ENCODE data around the gene RREB1. TPM values are rescaled to one million over a fixed set of nuclear protein-coding genes. Genes with fewer than 3 reads are reported as not detected.
"Not testable (repeated sequence)": the region's sequence is repeated elsewhere in the genome, so short reads cannot be mapped to it uniquely, and the experiment has no call there.

Gene RREB1
- total RNA-seq, 1 donor from 2014 or later, result 1.6 TPM

DNA sequence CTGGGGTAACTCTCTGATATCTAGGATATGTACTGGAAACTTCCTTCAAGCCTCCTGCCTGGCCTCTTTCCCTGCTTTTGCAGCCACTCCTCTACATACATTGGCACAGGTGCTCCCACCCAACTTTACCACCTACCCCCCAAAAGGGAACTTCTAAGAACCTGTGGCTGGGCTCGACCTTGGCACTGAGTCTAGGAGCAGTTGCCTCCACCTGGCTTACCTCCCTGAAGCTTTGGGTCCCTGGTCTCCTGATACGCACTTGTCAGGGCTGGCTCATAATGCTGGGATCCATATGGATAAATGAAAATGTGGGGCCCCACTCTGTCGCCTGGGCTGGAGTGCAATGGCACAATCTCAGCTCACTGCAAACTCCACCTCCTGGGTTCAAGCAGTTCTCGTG, 149.0 kb downstream of the RREB1 start:
- FAIRE-seq, result no peak
- no peak for DNase-seq (ENCODE audit: low spot score in 2 of 2)

DNA sequence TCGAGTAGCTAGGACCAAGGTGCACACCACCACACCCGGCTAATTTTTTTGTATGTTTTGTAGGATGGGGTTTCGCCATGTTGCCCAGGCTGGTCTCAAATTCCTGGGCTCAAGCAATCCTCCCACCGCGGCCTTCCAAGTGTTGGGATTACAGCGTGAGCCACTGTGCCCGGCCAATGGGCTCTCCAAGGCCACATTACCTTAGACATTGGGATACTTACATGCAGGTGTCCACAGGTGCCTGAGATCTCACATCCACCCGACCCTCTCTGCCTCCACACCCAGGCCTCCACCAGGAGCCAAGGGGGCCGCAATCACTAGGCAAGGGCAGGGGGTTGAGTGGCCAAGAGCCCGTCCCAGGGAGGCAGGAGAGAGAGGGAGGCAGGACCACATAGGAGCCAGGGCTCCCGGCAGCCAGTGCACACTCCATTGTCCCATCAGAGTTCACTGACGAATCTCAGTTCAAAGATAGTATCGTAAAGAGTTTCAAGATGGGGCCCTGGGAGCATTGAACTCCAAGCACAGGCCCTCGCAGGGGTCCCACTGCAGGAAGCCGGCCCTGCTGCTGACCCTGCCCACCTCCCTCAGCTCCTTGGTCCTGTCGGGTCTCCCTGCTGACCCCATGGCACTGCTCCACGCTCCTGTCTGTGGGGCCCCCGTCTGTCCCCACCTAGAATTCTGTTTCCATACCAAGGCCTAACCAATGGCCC, 149.9 kb downstream of the RREB1 start:
- DNase-seq (ENCODE audit: low spot score in 2 of 2) (no peak), FAIRE-seq (no peak)

DNA sequence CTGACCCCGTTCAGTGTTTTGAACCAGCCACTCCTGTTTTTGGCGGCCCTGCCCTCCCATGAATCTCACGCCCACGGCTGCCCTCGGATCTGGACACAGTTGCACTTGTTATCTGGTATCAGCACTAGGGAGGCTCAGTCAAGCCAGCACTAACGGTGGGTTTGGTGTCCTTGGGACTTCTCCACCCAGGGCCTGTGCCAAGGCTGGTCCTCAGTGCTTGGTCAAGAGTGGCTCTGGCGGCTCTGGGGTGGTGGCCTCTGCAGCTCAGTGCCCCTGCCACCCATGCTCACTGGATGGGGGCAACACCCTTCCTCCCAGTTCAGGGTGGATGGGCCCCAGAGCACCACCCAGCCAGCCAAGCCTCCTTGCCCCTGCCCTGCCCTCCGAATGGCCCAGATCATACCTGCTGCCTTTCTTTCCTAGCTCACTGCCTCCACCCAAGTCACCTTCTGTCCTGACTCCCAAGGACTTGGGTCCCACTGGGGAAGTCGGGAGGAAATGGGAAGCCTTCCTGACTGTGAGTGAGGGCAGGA, 150.5 kb downstream of the RREB1 start:
- FAIRE-seq, result no peak
- no peak for DNase-seq (ENCODE audit: low spot score in 2 of 2)

DNA sequence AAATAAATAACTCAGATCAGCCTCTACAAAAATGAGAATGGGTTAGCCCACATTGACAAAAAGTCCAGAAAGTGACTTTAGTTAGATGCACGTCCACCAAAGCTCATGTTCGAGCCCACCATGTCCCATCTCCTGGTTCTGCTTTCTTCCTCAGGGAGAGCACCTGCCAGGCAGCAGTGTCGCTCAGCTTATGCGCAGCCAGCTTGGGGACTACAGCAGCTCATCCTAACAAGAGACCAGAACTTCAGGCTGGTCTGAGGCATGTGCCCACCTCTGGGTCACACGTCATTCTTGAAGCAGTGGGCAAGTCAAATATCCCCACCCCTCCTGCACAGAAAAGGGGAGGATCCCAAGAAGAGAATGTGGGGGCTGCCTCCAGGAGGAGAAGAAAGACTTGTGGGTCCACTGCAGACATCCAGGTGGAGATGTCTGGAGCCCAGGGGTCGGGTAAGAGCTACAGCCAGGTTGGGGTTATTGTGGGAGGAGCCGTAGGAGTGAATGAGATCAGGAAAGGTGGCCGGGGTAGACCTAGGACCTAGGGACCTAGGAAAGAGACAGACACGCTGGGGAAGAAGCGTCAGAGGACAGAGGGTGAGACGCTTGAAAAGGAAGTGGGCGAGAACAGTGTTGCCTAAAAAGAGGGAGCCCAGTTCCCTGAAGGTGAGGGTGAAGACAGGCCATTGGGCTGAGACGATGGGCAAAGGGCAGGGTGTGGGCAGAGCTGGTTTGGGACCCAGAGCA, 152.7 kb downstream of the RREB1 start:
- no peak for FAIRE-seq

DNA sequence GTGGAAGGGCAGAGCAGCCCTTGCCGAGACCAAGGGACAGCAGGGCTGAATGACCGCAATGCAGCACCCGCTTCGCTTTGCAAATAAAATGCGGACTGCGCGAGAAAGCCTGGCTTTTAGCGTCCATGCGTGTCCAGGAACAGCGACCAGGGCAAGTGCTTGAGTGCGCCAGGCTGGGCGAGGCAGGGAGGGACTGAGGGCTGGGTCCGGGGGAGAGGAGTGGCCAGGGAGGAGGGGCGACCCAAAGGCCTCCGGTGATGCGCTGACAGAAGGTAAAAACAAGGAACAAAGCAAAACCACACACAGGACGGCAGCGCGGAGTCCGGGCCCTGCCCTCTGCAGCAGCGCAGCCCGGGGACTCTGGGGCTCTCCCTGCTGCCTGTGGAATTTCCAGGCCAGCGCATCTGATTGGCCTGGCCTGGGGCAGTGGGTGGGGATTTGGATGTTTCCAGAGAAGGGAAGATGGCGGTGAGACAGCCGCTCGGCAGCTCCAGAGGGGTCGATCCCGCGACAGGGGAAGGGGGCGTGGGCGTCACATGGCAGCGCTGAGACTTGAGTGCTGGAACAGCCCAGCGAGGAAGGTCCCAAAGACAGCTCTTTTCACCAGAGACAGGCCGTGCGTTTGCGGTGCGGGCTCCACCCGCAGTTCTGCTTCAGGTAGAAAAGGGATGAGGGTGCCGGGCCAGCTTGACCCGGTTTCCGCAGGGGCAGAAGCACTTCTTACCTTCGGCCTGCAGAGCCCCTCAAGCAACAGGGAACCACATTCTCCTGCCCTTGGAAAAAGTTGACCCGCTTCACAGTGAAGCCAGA, 153.5 kb downstream of the RREB1 start:
- FAIRE-seq (no peak), DNase-seq (ENCODE audit: low spot score in 2 of 2) (peak; percentile 71 to 89)

More for the DNA sequence above, 152.7 kb downstream of the RREB1 start:
- no peak for DNase-seq (ENCODE audit: low spot score in 2 of 2)

DNA sequence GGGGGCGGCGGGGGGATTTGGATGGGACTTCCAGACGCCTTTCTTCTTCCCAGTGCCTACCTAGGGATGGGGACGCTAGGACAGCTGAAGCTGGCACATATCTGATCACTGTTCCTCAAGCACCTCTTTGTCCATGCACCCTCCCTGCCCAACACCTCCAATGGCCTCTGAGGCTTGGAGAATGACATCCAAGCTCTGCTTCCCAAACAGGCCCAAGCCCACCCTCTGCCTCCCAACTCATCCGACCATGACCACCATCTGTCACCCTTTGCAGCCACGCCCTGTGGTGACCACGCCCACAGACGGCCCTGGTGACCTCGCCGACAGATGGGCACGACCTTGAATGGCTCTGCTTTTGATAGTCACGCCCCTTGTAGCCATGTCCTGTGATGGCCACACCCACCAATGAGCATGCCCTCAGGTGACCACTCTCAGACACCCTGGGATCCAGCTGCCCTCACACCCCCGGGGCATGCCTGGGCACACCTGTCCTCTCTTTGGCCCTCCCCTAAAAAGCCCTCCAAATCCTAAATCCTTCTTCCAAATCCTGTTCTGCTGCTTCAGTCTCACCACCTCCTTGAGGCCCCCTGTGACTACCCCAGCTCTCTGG, 154.2 kb downstream of the RREB1 start:
- no peak for DNase-seq (ENCODE audit: low spot score in 2 of 2)
- no peak for FAIRE-seq

DNA sequence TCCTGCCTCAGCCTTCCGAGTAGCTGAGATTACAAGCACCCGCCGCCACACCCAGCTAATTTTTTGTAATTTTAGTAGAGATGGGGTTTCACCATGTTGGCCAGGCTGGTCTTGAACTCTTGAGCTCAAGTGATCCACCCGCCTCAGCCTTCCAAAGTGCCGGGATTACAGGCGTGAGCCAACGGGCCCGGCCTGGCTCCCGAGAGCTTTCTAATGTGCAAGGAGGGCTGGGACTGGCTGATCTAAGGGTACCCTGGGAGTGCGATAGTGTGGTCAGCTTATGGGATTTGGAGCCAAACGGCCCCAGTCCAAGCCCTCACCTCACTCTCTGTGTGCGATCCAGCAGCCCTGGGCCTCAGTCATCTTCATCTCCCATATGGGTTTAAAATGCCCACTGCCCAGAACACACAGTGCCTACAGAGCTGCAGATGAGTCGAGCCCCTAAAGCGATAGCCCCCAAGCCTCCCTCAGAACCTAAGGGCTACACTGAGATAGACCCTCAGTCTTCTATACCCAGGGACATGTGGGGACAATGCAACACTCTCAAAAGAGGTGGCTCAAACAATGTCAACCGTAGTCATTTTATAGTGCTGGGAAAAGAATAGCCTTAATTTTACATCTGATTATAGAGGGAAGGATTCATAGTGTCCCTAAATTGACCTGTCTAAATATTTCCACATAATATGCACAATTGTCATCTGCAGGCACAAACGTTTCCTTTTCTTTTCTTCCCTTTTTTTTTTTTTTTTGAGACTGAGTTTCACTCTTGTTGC, 155.2 kb downstream of the RREB1 start:
- FAIRE-seq, result no peak
- DNase-seq (ENCODE audit: low spot score in 2 of 2), result no peak

DNA sequence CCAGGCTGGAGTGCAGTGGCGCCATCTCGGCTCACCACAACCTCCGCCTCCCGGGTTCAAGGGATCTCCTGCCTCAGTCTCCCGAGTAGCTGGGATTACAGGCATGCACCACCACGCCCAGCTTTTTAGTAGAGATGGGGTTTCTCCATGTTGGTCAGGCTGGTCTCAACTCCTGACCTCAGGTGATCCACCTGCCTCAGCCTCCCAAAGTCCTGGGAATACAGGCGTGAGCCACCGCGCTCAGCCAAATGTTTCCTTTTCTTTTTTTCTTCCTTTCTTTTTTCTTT, 155.7 kb downstream of the RREB1 start:
- DNase-seq (ENCODE audit: low spot score in 2 of 2); FAIRE-seq: not testable (repeated sequence)

DNA sequence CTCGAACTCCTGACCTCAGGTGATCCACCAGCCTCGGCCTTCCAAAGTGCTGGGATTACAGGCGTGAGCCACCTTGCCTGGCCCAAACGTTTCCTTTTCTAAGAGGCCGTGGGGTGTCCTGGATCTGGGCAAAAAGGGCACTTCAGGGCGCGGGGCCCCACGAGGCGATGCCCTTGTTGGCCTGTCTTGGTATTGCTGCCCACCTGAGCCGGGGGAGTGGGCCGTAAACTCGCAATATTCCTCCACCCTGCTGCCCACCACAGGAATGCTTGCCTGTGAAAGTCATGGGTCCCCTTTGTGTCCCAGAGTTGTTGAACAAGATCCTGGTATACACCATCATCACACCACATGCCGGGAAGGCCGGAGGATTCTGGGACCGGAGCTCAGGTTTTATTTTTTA, 156.3 kb downstream of the RREB1 start:
- DNase-seq (ENCODE audit: low spot score in 2 of 2), result no peak
- no peak for FAIRE-seq

DNA sequence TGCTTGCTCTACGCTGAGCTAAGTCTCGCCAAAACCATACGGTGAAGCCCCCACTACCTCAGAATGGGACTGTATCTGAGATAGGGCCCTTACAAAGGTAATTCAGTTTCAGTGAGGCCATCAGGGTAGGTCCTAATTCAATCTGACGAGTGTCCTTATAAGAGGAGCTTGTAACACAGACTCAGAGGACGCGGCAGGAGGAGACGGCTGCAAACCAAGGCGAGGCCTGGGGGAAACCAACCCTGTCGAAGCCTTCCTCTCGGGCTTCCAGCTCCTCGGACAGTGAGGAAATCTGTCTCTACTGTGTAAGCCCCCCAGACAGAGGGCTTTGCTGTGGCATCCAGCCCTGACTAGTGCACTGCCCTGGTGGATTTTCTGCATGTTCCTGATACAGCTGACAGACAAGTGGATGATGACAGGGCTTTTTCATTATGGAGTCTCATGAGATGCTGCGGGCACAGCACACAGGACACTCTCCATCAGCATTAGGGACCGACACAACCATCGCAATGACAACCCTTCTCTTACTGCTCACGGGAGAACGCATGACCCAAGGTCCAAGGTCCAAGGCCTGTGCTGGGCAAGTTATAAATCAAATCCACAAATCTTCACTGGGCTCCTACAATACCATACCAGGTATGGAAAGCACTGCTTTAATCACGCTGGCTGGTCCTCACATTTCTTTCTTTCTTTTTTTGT, 157.1 kb downstream of the RREB1 start:
- DNase-seq (ENCODE audit: low spot score in 2 of 2), result no peak
- no peak for FAIRE-seq

DNA sequence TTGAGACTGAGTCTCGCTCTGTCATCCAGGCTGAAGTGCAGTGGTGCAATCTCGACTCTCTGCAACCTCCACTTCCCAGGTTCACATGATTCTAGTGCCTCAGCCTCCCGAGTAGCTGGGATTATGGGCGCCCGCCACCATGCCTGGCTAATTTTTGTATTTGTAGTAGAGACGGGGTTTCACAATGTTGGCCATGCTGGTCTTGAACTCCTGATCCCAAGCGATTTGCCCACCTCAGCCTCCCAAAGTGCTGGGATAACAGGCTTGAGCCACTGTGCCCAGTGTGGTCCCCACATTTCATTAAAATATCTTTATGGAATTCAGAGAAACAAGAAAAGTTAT, 157.6 kb downstream of the RREB1 start:
- not testable (repeated sequence) for DNase-seq (ENCODE audit: low spot score in 2 of 2); FAIRE-seq

DNA sequence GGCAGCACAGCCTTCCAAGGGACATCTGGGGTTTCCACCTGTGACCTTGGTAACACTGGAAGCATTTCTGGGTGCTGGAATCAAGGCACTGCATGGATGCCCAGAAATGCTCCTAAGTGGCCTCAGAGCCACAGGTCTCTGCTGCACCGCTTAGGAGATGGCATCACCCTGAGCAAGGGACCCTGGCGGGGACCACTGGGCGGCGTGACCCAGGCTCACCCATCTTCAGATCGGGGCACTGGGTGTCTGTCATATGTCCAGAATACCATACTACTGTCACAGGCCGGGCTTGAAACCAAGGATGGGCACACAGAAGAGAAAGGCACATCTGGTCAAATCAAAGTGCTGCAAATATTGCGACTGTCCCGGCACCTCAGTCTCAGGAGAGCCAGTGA, 159.3 kb downstream of the RREB1 start:
- DNase-seq (ENCODE audit: low spot score in 2 of 2) (no peak), FAIRE-seq (no peak)

DNA sequence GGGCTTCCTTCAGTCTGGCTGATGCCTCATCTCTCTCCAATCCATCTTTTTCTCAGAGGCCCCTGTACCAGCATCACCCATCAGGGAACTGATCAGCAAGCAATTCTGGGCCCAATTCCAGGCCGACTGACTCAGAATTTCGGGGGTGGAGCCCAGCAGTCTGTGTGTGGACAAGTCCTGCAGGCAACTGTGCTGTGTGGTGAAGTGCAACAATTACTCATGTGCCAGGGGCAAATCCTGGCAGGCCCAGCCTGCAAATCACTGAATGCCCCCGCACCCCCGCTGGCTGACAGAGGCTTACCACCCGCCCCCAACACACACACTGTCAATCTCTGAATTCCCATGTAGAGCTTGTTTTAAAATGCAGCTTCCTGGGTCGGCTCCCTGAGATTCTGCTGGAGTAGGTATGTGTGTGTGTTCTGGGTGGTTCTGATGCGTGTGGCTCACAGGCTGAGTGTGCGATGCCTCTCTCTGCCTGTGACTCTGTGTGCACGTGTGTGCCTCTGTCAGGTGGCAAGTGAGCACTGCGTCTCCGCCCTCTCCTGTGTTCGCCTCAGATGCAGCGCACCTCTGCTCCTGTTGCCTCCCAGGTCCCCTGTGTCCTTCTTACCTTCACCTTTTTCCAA, 159.8 kb downstream of the RREB1 start:
- FAIRE-seq, result no peak
- DNase-seq (ENCODE audit: low spot score in 2 of 2), result peak in 1 of 2 donors; percentile 75

DNA sequence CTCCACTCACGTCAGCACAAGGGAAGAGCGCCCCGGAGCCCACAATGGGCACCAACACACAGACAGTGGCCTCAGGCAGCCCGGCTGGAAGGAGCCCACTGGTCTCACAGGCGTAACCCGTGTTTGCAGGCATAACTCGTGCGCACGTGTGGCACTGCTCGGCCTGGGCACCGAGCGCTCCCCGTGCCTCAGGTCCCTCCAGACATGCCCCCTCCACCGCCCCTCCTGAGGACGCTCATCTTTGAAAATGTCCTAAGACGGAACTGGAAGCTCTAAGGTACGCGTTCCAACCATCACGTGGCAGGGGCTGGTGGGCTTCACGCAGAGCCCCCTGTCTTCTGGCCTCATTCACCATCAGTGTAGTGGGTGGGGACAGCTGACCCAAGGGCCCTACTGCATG, 160.6 kb downstream of the RREB1 start:
- FAIRE-seq, result no peak
- DNase-seq (ENCODE audit: low spot score in 2 of 2), result no peak

DNA sequence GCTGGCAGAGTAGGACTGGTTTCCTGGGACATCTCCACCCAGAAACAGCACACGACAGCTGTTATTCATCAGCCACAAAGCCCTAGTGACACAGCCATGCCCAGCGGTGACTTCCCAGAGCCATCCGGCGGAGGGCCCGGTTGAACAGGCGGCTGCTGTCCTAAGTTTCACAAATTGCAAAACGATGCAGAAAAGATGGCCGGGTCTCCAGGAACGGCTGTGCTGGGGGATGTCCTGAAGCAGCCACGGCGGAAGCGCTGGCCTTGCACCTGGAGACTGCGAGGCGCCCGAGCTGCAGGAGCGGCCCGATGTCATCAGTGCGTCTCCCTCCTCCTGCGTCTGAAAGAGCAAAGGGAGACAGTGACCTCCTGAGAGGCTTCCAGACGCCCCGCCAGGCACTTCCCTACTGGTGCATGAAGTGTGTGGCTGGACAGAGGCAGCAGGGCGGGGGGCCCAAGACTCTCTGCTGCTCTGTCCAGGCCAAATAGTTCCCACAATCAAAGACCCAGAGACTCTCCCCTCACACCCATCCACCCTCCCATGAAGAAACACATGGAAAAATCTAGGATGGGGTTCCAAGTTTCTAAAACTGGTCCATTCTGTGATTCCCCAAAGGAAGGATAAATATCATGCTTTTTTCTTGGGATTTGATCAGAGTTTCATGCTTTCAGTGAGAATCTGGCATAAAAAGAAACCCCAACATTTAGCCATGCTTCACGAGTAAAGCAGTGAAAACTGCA, 161.2 kb downstream of the RREB1 start:
- DNase-seq (ENCODE audit: low spot score in 2 of 2) (no peak), FAIRE-seq (no peak)

DNA sequence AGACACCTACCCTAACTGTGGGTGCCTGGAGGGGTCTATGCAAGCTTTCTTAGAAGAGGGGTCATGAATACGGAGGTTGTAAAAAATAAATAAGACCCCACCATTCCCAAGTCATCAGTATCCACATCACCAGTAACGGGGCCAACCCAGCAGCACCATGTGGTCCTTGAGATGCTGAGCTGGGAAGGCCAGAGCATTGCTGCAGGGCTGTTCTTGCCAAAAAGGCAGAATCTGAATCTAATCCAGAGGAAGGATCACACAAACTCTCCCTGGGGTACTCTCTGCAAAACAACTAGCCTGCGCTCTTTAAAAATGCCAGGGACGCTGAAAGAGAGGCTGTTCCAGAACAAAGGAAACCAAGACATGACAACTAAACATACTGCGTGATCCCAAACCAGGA, 162.1 kb downstream of the RREB1 start:
- FAIRE-seq (no peak), DNase-seq (ENCODE audit: low spot score in 2 of 2) (no peak)

DNA sequence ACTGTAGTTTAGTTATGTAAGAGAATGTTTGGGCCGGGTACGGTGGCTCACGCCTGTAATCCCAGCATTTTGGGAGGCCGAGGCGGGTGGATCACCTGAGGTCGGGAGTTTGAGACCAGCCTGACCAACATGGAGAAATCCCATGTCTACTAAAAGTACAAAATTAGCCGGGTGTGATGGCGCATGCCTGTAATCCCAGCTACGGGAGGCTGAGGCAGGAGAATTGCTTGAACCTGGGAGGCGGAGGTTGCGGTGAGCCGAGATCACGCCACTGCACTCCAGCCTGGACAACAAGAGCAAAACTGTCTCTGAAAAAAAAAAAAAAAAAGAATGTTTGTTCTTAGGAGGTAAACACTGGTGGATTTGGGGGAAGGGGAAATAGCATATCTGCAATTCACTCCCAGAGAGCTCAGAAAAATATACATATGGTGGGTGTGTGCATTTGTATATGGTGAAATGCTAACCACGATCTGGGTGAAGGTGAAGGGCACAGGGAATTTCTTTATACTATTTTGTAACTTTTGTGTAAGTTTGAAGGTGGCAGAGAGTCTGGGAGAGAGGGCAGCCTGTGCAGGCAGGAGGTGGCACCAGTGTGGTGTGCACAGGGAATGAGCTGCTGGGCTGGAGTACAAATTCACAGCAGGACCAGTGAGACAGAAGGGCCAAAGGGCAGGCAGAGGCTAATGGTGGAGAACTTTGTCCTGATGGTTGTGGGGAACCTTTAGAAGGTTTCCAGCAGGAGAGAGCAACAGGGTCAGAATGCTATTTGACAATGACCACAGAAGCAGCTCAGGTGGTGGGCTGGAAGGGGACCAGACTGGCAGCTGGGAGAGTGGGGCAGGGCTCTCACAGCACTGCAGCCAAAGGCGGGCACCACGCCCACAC, 162.8 kb downstream of the RREB1 start:
- FAIRE-seq, result no peak

DNA sequence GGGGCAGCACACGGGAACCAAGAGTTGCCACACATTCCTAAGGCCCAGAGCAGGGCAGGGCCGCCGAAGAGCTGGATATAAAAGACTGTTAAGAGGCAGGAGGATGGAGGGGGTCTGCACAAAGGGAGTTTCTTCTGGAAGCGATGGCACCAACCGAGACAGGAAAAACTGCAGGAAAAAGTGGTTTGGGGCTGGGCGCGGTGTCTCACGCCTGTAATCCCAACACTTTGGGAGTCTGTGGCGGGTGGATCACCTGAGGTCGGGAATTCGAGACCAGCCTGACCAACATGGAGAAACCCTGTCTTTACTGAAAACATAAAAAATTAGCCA, 163.4 kb downstream of the RREB1 start:
- FAIRE-seq (no peak), DNase-seq (ENCODE audit: low spot score in 2 of 2) (no peak)

More for the DNA sequence above, 162.8 kb downstream of the RREB1 start:
- DNase-seq (ENCODE audit: low spot score in 2 of 2), result no peak
